Activated B cell treated with CpG ODN at 0.5 μM for 24 hours (primary cell): ENCODE data around the gene MYO10. TPM values are rescaled to one million over a fixed set of nuclear protein-coding genes. Genes with fewer than 3 reads are reported as not detected.

Source experiments
- ATAC-seq: fragments of 200-7000 bp; cut with Tn5 transposase; one replicate; pipeline ENCODE4 v1.10.0; 2021; ENCODE audit warnings: low read depth, mild to moderate bottlenecking, moderate library complexity
- CTCF ChIA-PET: fragments of 350-600 bp; sonication (Branson Sonifier 250); formaldehyde crosslinking; loops from one replicate; lab custom pipeline; 2021; ENCODE audit warnings: antibody characterized with exemption; lab: Charles Lee
- POLR2A ChIA-PET: fragments of 350-600 bp; sonication (Branson Sonifier 250); formaldehyde crosslinking; loops from one replicate; lab custom pipeline; 2021; ENCODE audit warnings: antibody characterized with exemption; lab: Charles Lee
- DNase-seq: peaks from one replicate; pipeline ENCODE4 v3.0.0; 2022
- H3K27ac Mint-ChIP-seq: one replicate; pipeline ENCODE4 v1.8.0; 2020; ENCODE audit warnings: mixed read lengths
- H3K27me3 Mint-ChIP-seq: one replicate; pipeline ENCODE4 v1.8.0; 2021; ENCODE audit warnings: mixed read lengths
- H3K36me3 Mint-ChIP-seq: one replicate; pipeline ENCODE4 v1.8.0; 2021; ENCODE audit warnings: low read depth, mixed read lengths
- H3K4me1 Mint-ChIP-seq: one replicate; pipeline ENCODE4 v1.8.0; 2021; ENCODE audit warnings: mixed read lengths
- H3K4me3 Mint-ChIP-seq: one replicate; pipeline ENCODE4 v1.8.0; 2020; ENCODE audit warnings: mild to moderate bottlenecking, mixed read lengths
- H3K9me3 Mint-ChIP-seq: one replicate; pipeline ENCODE4 v1.8.0; 2020; ENCODE audit warnings: mixed read lengths
- intact Hi-C: fragments of 100-400 bp; cut with micrococcal nuclease; formaldehyde crosslinking; loops from one replicate; pipeline ENCODE4 v1.15.1; 2024
- total RNA-seq: library from RNA; stranded (reverse); gene quantifications from 2 replicates; pipeline ENCODE4 v1.2.3, GENCODE V29; 2022
- TF ChIP-seq, protein P1 (sequence below): fragments of 200-600 bp; IDR thresholded peaks from one replicate; pipeline ENCODE4 v1.8.0; 2022; ENCODE audit warnings: antibody characterized with exemption, mild to moderate bottlenecking

MYO10 gene
- total RNA-seq, 1 donor from 2014 or later, result 0.13 TPM

- ChIA-PET POLR2A (no interaction called here), CTCF (no interaction called here)
- no peaks in the 10 kb centered on the region for H3K9me3 Mint-ChIP-seq
- intact Hi-C loops, result no loop called here
- DNase-seq (no peak), ATAC-seq (no peak)
- no peak overlapping the region for H3K27ac Mint-ChIP-seq
- H3K4me3 Mint-ChIP-seq, result no peak overlapping the region
- H3K27me3 Mint-ChIP-seq, result no peaks in the 10 kb centered on the region
- TF ChIP-seq, protein P1, sequence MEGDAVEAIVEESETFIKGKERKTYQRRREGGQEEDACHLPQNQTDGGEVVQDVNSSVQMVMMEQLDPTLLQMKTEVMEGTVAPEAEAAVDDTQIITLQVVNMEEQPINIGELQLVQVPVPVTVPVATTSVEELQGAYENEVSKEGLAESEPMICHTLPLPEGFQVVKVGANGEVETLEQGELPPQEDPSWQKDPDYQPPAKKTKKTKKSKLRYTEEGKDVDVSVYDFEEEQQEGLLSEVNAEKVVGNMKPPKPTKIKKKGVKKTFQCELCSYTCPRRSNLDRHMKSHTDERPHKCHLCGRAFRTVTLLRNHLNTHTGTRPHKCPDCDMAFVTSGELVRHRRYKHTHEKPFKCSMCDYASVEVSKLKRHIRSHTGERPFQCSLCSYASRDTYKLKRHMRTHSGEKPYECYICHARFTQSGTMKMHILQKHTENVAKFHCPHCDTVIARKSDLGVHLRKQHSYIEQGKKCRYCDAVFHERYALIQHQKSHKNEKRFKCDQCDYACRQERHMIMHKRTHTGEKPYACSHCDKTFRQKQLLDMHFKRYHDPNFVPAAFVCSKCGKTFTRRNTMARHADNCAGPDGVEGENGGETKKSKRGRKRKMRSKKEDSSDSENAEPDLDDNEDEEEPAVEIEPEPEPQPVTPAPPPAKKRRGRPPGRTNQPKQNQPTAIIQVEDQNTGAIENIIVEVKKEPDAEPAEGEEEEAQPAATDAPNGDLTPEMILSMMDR, result no peak
- H3K4me1 Mint-ChIP-seq, result no peaks in the 10 kb centered on the region
- no peaks in the 10 kb centered on the region for H3K36me3 Mint-ChIP-seq
Measured at GRCh38 chr5:16776611-16777251, 159.4 kb downstream of the MYO10 start.

DNA sequence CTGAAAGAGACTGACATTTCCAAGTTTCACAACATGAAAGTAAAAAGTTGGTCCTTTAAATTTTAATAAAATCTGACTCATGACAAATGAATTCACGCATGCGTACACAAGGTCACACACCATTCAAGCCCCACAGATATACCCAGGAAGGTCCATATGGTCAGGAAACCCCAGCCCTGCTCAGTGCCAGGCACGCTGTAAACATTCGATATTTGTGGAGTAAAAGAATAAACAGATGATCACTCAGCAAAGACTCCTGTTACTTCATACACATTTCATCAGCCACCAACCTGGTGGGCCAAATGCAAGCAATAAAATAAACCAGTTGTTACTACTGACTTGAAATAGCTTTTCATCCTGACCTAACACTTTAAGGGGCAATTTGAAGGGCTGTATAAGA, 161.3 kb downstream of the MYO10 start:
- Mint-ChIP-seq H3K27ac (no peak overlapping the region), H3K36me3 (no peaks in the 10 kb centered on the region), H3K9me3 (no peaks in the 10 kb centered on the region), H3K4me3 (no peak overlapping the region), H3K4me1 (no peaks in the 10 kb centered on the region), H3K27me3 (no peaks in the 10 kb centered on the region)
- CTCF ChIA-PET, result no interaction called here
- intact Hi-C loops, result no loop called here
- DNase-seq (no peak), ATAC-seq (no peak)
- TF ChIP-seq, protein P1, result no peak
- POLR2A ChIA-PET, result no interaction called here

DNA sequence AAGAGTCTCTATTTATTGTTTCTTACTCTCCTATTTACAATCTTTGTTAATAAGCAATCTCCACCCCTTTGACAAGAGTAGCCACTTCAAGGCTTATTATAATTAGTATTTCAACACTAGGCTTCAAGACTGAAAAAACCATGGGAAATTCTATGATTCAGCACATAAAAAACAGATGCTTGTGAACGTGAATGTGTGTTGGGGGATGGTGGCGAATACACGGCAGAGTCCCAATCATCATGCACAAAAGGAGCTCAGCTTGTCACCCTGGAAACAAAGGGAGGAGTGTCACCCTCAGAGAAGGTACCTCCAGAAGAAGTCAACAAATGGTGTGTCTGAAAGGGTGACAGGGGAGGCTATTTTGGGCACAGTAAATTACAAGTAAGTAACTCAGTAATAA, 162.1 kb downstream of the MYO10 start:
- TF ChIP-seq, protein P1, result no peak
- POLR2A ChIA-PET, result no interaction called here
- no peak for ATAC-seq
- no peaks in the 10 kb centered on the region for H3K4me1 Mint-ChIP-seq
- H3K4me3 Mint-ChIP-seq, result no peak overlapping the region
- H3K27me3 Mint-ChIP-seq, result no peaks in the 10 kb centered on the region
- H3K9me3 Mint-ChIP-seq, result no peaks in the 10 kb centered on the region
- H3K27ac Mint-ChIP-seq, result no peak overlapping the region
- no peaks in the 10 kb centered on the region for H3K36me3 Mint-ChIP-seq
- intact Hi-C loops, result no loop called here
- CTCF ChIA-PET, result no interaction called here
- no peak for DNase-seq

DNA sequence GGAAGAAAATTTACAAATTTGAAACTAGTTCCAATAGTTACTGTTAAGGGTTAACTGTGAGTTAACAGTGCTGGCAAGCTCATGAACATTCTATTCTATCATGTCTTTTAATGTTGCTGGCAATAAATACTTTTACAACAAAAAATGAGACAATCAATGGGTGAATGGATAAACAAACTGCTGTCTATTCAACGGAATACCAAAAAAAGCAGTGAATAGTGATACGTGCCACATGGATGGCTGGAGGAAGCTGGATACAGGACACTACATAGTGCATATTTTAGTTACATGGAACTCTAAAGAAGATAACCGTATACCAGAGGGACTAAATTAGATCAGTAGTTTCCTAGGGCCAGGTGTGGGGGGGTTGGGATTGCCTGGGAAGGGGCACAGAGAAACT, 163.5 kb downstream of the MYO10 start:
- POLR2A ChIA-PET, result no interaction called here
- intact Hi-C loops, result no loop called here
- no peaks in the 10 kb centered on the region for H3K9me3 Mint-ChIP-seq

GRCh38 chr5:16768184-16768583, 167.9 kb downstream of the MYO10 start:
- no peak for DNase-seq
- POLR2A ChIA-PET, result no interaction called here
- Mint-ChIP-seq H3K4me3 (no peak overlapping the region), H3K27ac (no peak overlapping the region), H3K27me3 (no peaks in the 10 kb centered on the region), H3K36me3 (no peaks in the 10 kb centered on the region), H3K4me1 (no peaks in the 10 kb centered on the region), H3K9me3 (no peaks in the 10 kb centered on the region)
- TF ChIP-seq, protein P1, result no peak
- no peak for ATAC-seq
- CTCF ChIA-PET, result no interaction called here
- intact Hi-C loops, result no loop called here

More for the DNA sequence above, 163.5 kb downstream of the MYO10 start:
- H3K27ac Mint-ChIP-seq, result no peak overlapping the region
- H3K36me3 Mint-ChIP-seq, result no peaks in the 10 kb centered on the region
- ATAC-seq, result no peak
- H3K27me3 Mint-ChIP-seq, result no peaks in the 10 kb centered on the region
- no peaks in the 10 kb centered on the region for H3K4me1 Mint-ChIP-seq
- CTCF ChIA-PET, result no interaction called here
- H3K4me3 Mint-ChIP-seq, result no peak overlapping the region
- TF ChIP-seq, protein P1, result no peak
- no peak for DNase-seq
